WTC11 (cell line): ENCODE measurements around the gene CAPN14. TPM values are rescaled to one million over a fixed set of nuclear protein-coding genes. Genes with fewer than 3 reads are reported as not detected.

Experiments
- ATAC-seq: fragments of 200-7000 bp; cut with Tn5 transposase; 2 replicates; pipeline ENCODE4 v1.10.0; 2021; ENCODE audit warnings: mild to moderate bottlenecking, moderate library complexity
- CTCF ChIA-PET: fragments of 300-600 bp; sonication (Branson Sonifier 250); formaldehyde crosslinking; loops from one replicate; lab custom pipeline; 2021; ENCODE audit warnings: antibody characterized with exemption; lab: Charles Lee
- POLR2A ChIA-PET: fragments of 350-600 bp; sonication (Branson Sonifier 250); formaldehyde crosslinking; loops from one replicate; lab custom pipeline; 2021; ENCODE audit warnings: antibody characterized with exemption; lab: Charles Lee
- DNase-seq: peaks from one replicate; pipeline ENCODE4 v3.0.0; 2021; ENCODE audit warnings: low spot score
- H3K27ac Mint-ChIP-seq: 2 replicates; pipeline ENCODE4 v1.8.0; 2021; ENCODE audit warnings: mixed read lengths
- H3K27me3 Mint-ChIP-seq: 2 replicates; pipeline ENCODE4 v1.8.0; 2021; ENCODE audit warnings: low read depth, mild to moderate bottlenecking, moderate library complexity, mixed read lengths
- H3K36me3 Mint-ChIP-seq: 2 replicates; pipeline ENCODE4 v1.8.0; 2021; ENCODE audit warnings: mixed read lengths
- H3K4me1 Mint-ChIP-seq: 2 replicates; pipeline ENCODE4 v1.8.0; 2022; ENCODE audit warnings: mixed read lengths
- H3K4me3 Mint-ChIP-seq: 2 replicates; pipeline ENCODE4 v1.8.0; 2021; ENCODE audit warnings: mild to moderate bottlenecking, moderate library complexity, mixed read lengths
- H3K9me3 Mint-ChIP-seq: 2 replicates; pipeline ENCODE4 v1.8.0; 2021; ENCODE audit warnings: mixed read lengths
- AR ChIP-seq: fragments of 250-450 bp; sonication (Bioruptor Pico); IDR thresholded peaks from 2 replicates; pipeline ENCODE4 v1.9.0; 2021; ENCODE audit warnings: mild to moderate bottlenecking
- ATF6 ChIP-seq: sonication (generic); formaldehyde crosslinking; IDR thresholded peaks from 2 replicates; pipeline ENCODE4 v1.8.1; 2023; ENCODE audit warnings: mild to moderate bottlenecking, missing genetic modification reagents
- CTCF ChIP-seq: fragments of 200-600 bp; IDR thresholded peaks from 2 replicates; pipeline ENCODE4 v1.8.0; 2022; ENCODE audit warnings: antibody characterized with exemption
- ELF4 ChIP-seq: sonication (generic); formaldehyde crosslinking; IDR thresholded peaks from 2 replicates; pipeline ENCODE4 v1.8.1; 2022; ENCODE audit warnings: low read depth, mild to moderate bottlenecking, moderate library complexity, missing genetic modification reagents
- ESRRA ChIP-seq: sonication (generic); formaldehyde crosslinking; IDR thresholded peaks from 2 replicates; pipeline ENCODE4 v1.8.1; 2022; ENCODE audit warnings: mild to moderate bottlenecking, missing genetic modification reagents, borderline replicate concordance
- ETV6 ChIP-seq: sonication (generic); formaldehyde crosslinking; IDR thresholded peaks from 2 replicates; pipeline ENCODE4 v1.8.1; 2022; ENCODE audit warnings: mild to moderate bottlenecking, missing genetic modification reagents
- FOXK1 ChIP-seq: sonication (generic); formaldehyde crosslinking; IDR thresholded peaks from 2 replicates; pipeline ENCODE4 v1.8.0; 2022; ENCODE audit warnings: mild to moderate bottlenecking, moderate library complexity, missing genetic modification reagents
- GABPB1 ChIP-seq: sonication (generic); formaldehyde crosslinking; IDR thresholded peaks from 2 replicates; pipeline ENCODE4 v1.8.1; 2023; ENCODE audit warnings: mild to moderate bottlenecking, missing genetic modification reagents
- HMGA2 ChIP-seq: fragments of 250-450 bp; sonication (Bioruptor Pico); IDR thresholded peaks from 2 replicates; pipeline ENCODE4 v1.4.0; 2021; ENCODE audit warnings: mild to moderate bottlenecking, moderate library complexity
- MLX ChIP-seq: sonication (generic); formaldehyde crosslinking; IDR thresholded peaks from 2 replicates; pipeline ENCODE4 v1.8.1; 2023; ENCODE audit warnings: mild to moderate bottlenecking, missing genetic modification reagents, moderate library complexity
- NFYB ChIP-seq: sonication (generic); formaldehyde crosslinking; conservative IDR thresholded peaks from 2 replicates; pipeline ENCODE4 v1.8.0; 2022; ENCODE audit warnings: low read depth, missing genetic modification reagents
- NR1H2 ChIP-seq: sonication (generic); formaldehyde crosslinking; IDR thresholded peaks from 2 replicates; pipeline ENCODE4 v1.9.0; 2021; ENCODE audit warnings: mild to moderate bottlenecking, moderate library complexity, missing genetic modification reagents
- OVOL2 ChIP-seq: fragments of 250-450 bp; sonication (Bioruptor Pico); IDR thresholded peaks from 2 replicates; pipeline ENCODE4 v1.9.0; 2021; ENCODE audit warnings: mild to moderate bottlenecking, borderline replicate concordance
- PRRX2 ChIP-seq: fragments of 250-450 bp; sonication (Bioruptor Pico); IDR thresholded peaks from 2 replicates; pipeline ENCODE4 v1.8.0; 2021; ENCODE audit warnings: mild to moderate bottlenecking
- ZBTB43 ChIP-seq: sonication (generic); formaldehyde crosslinking; IDR thresholded peaks from 2 replicates; pipeline ENCODE4 v1.8.1; 2023; ENCODE audit warnings: mild to moderate bottlenecking, missing genetic modification reagents
- ZNF138 ChIP-seq: sonication (generic); formaldehyde crosslinking; conservative IDR thresholded peaks from 2 replicates; pipeline ENCODE4 v1.8.1; 2022; ENCODE audit warnings: mild to moderate bottlenecking, moderate library complexity, missing genetic modification reagents
- total RNA-seq: library from RNA; stranded (reverse); gene quantifications from 3 replicates; pipeline ENCODE4 v1.2.3, GENCODE V29; 2021
- TF ChIP-seq, protein P1 (sequence below): sonication (generic); formaldehyde crosslinking; IDR thresholded peaks from 2 replicates; pipeline ENCODE4 v1.8.1; 2023; ENCODE audit warnings: mild to moderate bottlenecking, missing genetic modification reagents, borderline replicate concordance
- TF ChIP-seq, protein P2 (sequence below): sonication (generic); formaldehyde crosslinking; IDR thresholded peaks from 2 replicates; pipeline ENCODE4 v1.8.0; 2022; ENCODE audit warnings: mild to moderate bottlenecking, missing genetic modification reagents
- TF ChIP-seq, protein P3 (sequence below): fragments of 250-450 bp; sonication (Bioruptor Pico); IDR thresholded peaks from 2 replicates; pipeline ENCODE4 v2.1.2; 2022; ENCODE audit warnings: mild to moderate bottlenecking, moderate library complexity

Gene CAPN14
- total RNA-seq, 1 experiment from 2014 or later: 0.11 TPM

- DNase-seq (no peak), ATAC-seq (no peak)
- no peaks in the 10 kb centered on the region; the same call in 1 of the 2 replicates for H3K27me3 Mint-ChIP-seq
- TF ChIP-seq AR (CRISPR knock-in tag) (no peak), PRRX2 (CRISPR knock-in tag) (no peak), ZBTB43 (no peak), ESRRA (CRISPR knock-in tag) (no peak)
- H3K27ac Mint-ChIP-seq: no peak overlapping the region
- H3K4me3 Mint-ChIP-seq: no peak overlapping the region
- ChIA-PET CTCF (interaction anchor here (1.0 kb wide), 1 partner anchor 36 kb away, joined by 3 read pairs; the partner anchor contains the start of gene EHD3), POLR2A (no interaction called here)
- peaks cover 5% of the 10 kb centered on the region for H3K9me3 Mint-ChIP-seq
- H3K4me1 Mint-ChIP-seq: peaks cover 6% of the 10 kb centered on the region
- H3K36me3 Mint-ChIP-seq: no peaks in the 10 kb centered on the region
These were observed 19.6 kb downstream of the CAPN14 start for GRCh38 chr2:31197669-31198068.

GRCh38 chr2:31197166-31197565 is 20.1 kb downstream of the CAPN14 start:
- POLR2A ChIA-PET: no interaction called here
- TF ChIP-seq, protein P1, sequence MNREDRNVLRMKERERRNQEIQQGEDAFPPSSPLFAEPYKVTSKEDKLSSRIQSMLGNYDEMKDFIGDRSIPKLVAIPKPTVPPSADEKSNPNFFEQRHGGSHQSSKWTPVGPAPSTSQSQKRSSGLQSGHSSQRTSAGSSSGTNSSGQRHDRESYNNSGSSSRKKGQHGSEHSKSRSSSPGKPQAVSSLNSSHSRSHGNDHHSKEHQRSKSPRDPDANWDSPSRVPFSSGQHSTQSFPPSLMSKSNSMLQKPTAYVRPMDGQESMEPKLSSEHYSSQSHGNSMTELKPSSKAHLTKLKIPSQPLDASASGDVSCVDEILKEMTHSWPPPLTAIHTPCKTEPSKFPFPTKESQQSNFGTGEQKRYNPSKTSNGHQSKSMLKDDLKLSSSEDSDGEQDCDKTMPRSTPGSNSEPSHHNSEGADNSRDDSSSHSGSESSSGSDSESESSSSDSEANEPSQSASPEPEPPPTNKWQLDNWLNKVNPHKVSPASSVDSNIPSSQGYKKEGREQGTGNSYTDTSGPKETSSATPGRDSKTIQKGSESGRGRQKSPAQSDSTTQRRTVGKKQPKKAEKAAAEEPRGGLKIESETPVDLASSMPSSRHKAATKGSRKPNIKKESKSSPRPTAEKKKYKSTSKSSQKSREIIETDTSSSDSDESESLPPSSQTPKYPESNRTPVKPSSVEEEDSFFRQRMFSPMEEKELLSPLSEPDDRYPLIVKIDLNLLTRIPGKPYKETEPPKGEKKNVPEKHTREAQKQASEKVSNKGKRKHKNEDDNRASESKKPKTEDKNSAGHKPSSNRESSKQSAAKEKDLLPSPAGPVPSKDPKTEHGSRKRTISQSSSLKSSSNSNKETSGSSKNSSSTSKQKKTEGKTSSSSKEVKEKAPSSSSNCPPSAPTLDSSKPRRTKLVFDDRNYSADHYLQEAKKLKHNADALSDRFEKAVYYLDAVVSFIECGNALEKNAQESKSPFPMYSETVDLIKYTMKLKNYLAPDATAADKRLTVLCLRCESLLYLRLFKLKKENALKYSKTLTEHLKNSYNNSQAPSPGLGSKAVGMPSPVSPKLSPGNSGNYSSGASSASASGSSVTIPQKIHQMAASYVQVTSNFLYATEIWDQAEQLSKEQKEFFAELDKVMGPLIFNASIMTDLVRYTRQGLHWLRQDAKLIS (CRISPR knock-in tag): no peak
- TF ChIP-seq OVOL2 (CRISPR knock-in tag) (no peak), MLX (CRISPR knock-in tag) (no peak), NR1H2 (CRISPR knock-in tag) (no peak), ELF4 (CRISPR knock-in tag) (no peak), CTCF (no peak), ATF6 (no peak), ZNF138 (CRISPR knock-in tag) (no peak), ETV6 (CRISPR knock-in tag) (no peak), FOXK1 (no peak), HMGA2 (CRISPR knock-in tag) (no peak), NFYB (no peak), GABPB1 (CRISPR knock-in tag) (no peak)
- TF ChIP-seq, protein P2, sequence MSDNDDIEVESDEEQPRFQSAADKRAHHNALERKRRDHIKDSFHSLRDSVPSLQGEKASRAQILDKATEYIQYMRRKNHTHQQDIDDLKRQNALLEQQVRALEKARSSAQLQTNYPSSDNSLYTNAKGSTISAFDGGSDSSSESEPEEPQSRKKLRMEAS (CRISPR knock-in tag): no peak
- TF ChIP-seq, protein P3, sequence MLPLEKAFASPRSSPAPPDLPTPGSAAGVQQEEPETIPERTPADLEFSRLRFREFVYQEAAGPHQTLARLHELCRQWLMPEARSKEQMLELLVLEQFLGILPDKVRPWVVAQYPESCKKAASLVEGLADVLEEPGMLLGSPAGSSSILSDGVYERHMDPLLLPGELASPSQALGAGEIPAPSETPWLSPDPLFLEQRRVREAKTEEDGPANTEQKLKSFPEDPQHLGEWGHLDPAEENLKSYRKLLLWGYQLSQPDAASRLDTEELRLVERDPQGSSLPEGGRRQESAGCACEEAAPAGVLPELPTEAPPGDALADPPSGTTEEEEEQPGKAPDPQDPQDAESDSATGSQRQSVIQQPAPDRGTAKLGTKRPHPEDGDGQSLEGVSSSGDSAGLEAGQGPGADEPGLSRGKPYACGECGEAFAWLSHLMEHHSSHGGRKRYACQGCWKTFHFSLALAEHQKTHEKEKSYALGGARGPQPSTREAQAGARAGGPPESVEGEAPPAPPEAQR (CRISPR knock-in tag): no peak
- TF ChIP-seq, all 79 proteins: peak for 0
- CTCF ChIA-PET: interaction anchor here (0.6 to 1.0 kb wide), 2 partner anchors 37 to 486 kb away, joined by 3 read pairs; partner anchors contain the start of gene EHD3
- Mint-ChIP-seq H3K4me1 (peaks cover 7% of the 10 kb centered on the region), H3K27ac (no peak overlapping the region), H3K36me3 (no peaks in the 10 kb centered on the region), H3K4me3 (no peak overlapping the region), H3K9me3 (peaks cover 5% of the 10 kb centered on the region), H3K27me3 (no peaks in the 10 kb centered on the region; the same call in 1 of the 2 replicates)
- DNase-seq: no peak
- ATAC-seq: no peak
